ENCODE results near the gene UAP1L1.

DNA sequence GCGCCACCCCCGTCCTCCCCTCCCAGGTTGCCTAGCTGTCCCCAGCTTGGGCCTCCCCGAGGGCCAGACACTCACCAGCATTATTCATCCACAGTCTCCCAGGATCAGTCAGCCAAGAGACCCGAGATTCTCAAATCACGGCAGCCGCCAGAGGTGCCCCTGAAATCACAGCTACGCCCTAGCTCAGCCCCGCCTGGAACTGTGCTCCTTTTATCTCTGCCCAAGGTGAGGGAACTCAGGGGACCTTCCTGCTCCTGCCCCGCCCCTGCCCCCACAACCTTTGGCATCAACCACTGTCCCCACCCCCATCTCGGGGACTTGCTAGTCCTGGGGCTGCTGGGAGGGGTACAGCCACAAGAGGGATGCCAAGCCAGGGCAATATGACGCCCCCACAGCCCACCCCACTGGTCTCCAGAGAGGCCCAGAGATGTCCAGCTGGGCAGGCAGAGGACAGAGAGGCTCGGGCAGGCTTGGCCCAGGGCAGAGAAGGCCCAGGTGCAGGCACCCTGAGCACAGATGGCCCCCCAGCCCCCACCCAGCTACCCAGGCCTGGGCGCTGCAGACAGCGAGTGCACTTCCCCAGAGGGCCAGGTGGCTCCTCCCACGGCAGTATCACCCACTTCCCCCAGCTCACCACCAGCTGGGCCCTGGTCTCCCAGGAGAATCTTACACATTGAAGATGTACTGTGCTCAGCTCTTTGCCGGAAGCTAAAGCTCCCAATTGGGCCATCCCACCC lies 45.2 kb upstream of the UAP1L1 start, which contains the start of gene FUT7:
- TF ChIP-seq, protein P1, sequence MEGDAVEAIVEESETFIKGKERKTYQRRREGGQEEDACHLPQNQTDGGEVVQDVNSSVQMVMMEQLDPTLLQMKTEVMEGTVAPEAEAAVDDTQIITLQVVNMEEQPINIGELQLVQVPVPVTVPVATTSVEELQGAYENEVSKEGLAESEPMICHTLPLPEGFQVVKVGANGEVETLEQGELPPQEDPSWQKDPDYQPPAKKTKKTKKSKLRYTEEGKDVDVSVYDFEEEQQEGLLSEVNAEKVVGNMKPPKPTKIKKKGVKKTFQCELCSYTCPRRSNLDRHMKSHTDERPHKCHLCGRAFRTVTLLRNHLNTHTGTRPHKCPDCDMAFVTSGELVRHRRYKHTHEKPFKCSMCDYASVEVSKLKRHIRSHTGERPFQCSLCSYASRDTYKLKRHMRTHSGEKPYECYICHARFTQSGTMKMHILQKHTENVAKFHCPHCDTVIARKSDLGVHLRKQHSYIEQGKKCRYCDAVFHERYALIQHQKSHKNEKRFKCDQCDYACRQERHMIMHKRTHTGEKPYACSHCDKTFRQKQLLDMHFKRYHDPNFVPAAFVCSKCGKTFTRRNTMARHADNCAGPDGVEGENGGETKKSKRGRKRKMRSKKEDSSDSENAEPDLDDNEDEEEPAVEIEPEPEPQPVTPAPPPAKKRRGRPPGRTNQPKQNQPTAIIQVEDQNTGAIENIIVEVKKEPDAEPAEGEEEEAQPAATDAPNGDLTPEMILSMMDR (IDR thresholded peaks at IDR 0.05): no peak
- no peak for TF ChIP-seq ZFX (IDR thresholded peaks at IDR 0.05; ENCODE audit: borderline replicate concordance)
